CD4-positive, alpha-beta T cell treated with Interleukin-1 beta for 1 hour (primary cell): ENCODE data around the gene CLEC1A.

Source experiments
- DNase-seq, 2 donors: peaks; one replicate each; pipeline ENCODE4 v3.0.0-alpha.2; 2020 to 2022

The CLEC1A gene

GRCh38 chr12:10098791-10099190, at the start of gene CLEC1A:
CLEC1A (minus strand) TSS chr12:10098985; CDS start chr12:10098922, 63 bp downstream.
- no peak for DNase-seq

- DNase-seq = no peak
Measured at GRCh38 chr12:10147714-10148403, 49.1 kb upstream of the CLEC1A start.

- DNase-seq = no peak
Measured at GRCh38 chr12:10142976-10143589, 44.3 kb upstream of the CLEC1A start.

GRCh38 chr12:10140001-10140400, 41.2 kb upstream of the CLEC1A start:
- DNase-seq = peak; percentile 57

GRCh38 chr12:10136637-10137205, 37.9 kb upstream of the CLEC1A start:
- no peak for DNase-seq

GRCh38 chr12:10135126-10135525, 36.3 kb upstream of the CLEC1A start:
- no peak for DNase-seq

- no peak for DNase-seq
Measured at GRCh38 chr12:10132850-10133370, 34.1 kb upstream of the CLEC1A start.

- no peak for DNase-seq
Measured at GRCh38 chr12:10131111-10131690, 32.4 kb upstream of the CLEC1A start.

GRCh38 chr12:10130042-10130441, 31.3 kb upstream of the CLEC1A start, which contains the start of gene CLEC7A:
CLEC7A (minus strand) TSS chr12:10130199; CDS start chr12:10130082, 117 bp downstream.
- peak in 1 of 2 donors; percentile 13 for DNase-seq

- DNase-seq = peak; percentile 11 to 41
Measured at GRCh38 chr12:10128687-10129086, 29.9 kb upstream of the CLEC1A start.

- DNase-seq = no peak
Measured at GRCh38 chr12:10126413-10126812, 27.6 kb upstream of the CLEC1A start.

- no peak for DNase-seq
Measured at GRCh38 chr12:10122689-10123088, 23.9 kb upstream of the CLEC1A start.

GRCh38 chr12:10121278-10121677, 22.5 kb upstream of the CLEC1A start:
- DNase-seq = no peak

GRCh38 chr12:10119066-10119465, 20.3 kb upstream of the CLEC1A start:
- DNase-seq = no peak

- no peak for DNase-seq
Measured at GRCh38 chr12:10115890-10116289, 17.1 kb upstream of the CLEC1A start.

- no peak for DNase-seq
Measured at GRCh38 chr12:10115311-10115710, 16.5 kb upstream of the CLEC1A start.

GRCh38 chr12:10113920-10114319, 15.1 kb upstream of the CLEC1A start:
- DNase-seq = no peak

GRCh38 chr12:10113075-10113474, 14.3 kb upstream of the CLEC1A start:
- DNase-seq = no peak

GRCh38 chr12:10111451-10111850, 12.7 kb upstream of the CLEC1A start:
- DNase-seq = no peak

GRCh38 chr12:10110256-10110844, 11.6 kb upstream of the CLEC1A start:
- no peak for DNase-seq

- no peak for DNase-seq
Measured at GRCh38 chr12:10102322-10102721, 3.5 kb upstream of the CLEC1A start.

- DNase-seq = no peak
Measured at GRCh38 chr12:10101648-10102220, 2.9 kb upstream of the CLEC1A start.
